ENCODE results near the gene PRDM16.

- TF ChIP-seq, protein P1, sequence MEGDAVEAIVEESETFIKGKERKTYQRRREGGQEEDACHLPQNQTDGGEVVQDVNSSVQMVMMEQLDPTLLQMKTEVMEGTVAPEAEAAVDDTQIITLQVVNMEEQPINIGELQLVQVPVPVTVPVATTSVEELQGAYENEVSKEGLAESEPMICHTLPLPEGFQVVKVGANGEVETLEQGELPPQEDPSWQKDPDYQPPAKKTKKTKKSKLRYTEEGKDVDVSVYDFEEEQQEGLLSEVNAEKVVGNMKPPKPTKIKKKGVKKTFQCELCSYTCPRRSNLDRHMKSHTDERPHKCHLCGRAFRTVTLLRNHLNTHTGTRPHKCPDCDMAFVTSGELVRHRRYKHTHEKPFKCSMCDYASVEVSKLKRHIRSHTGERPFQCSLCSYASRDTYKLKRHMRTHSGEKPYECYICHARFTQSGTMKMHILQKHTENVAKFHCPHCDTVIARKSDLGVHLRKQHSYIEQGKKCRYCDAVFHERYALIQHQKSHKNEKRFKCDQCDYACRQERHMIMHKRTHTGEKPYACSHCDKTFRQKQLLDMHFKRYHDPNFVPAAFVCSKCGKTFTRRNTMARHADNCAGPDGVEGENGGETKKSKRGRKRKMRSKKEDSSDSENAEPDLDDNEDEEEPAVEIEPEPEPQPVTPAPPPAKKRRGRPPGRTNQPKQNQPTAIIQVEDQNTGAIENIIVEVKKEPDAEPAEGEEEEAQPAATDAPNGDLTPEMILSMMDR (IDR thresholded peaks at IDR 0.05; ENCODE audit: low read length): no peak
- no peak for TF ChIP-seq EZH2 (IDR thresholded peaks at IDR 0.05; ENCODE audit: borderline replicate concordance, low read length)
Measured at GRCh38 chr1:3429766-3430165, 360.8 kb downstream of the PRDM16 start.

Measured in OCI-LY1 (cell line).